ENCODE data around the gene RNF38. TPM values are rescaled to one million over a fixed set of nuclear protein-coding genes. Genes with fewer than 3 reads are reported as not detected.
A peak's percentile ranks its signal among the peaks of the same experiment; 100 is the strongest.
"Not testable (repeated sequence)": the region's sequence is repeated elsewhere in the genome, so short reads cannot be mapped to it uniquely, and the experiment has no call there.

Gene RNF38
- total RNA-seq, result 30.2 and 31.1 TPM in 2 replicates
- long read RNA-seq, partial matches to known transcripts, result 1 of 12 reads
- long read RNA-seq, other reads (novel, unspliced or antisense), result 11 of 12 reads

GRCh38 chr9:36399980-36400331, at the start of gene RNF38:
Gene RNF38, minus strand, starts transcription at chr9:36400269. Its CDS starts 161 bp downstream, at chr9:36400108.
- H3K4me1 Mint-ChIP-seq (ENCODE audit: unreplicated experiment), result peaks cover 35% of the 10 kb centered on the region
- H3K9me3 Mint-ChIP-seq (ENCODE audit: unreplicated experiment), result no peaks in the 10 kb centered on the region
- no peaks in the 10 kb centered on the region for H3K27me3 Mint-ChIP-seq (ENCODE audit: unreplicated experiment)
- DNase-seq (ENCODE audit: extremely low spot score, unreplicated experiment), result no peak
- no peak for TF ChIP-seq CTCF (IDR thresholded peaks at IDR 0.05)
- H3K36me3 Mint-ChIP-seq (ENCODE audit: unreplicated experiment), result no peaks in the 10 kb centered on the region
- peak within 1 kb of the TSS; percentile 91 for H3K4me3 Mint-ChIP-seq (ENCODE audit: unreplicated experiment)
- peak within 1 kb of the TSS; percentile 96 for H3K27ac Mint-ChIP-seq (ENCODE audit: unreplicated experiment)

- DNase-seq (ENCODE audit: extremely low spot score, unreplicated experiment); H3K4me3 Mint-ChIP-seq (ENCODE audit: unreplicated experiment); H3K9me3 Mint-ChIP-seq (ENCODE audit: unreplicated experiment); H3K36me3 Mint-ChIP-seq (ENCODE audit: unreplicated experiment); H3K27me3 Mint-ChIP-seq (ENCODE audit: unreplicated experiment); H3K27ac Mint-ChIP-seq (ENCODE audit: unreplicated experiment); H3K4me1 Mint-ChIP-seq (ENCODE audit: unreplicated experiment): not testable (repeated sequence)
These were observed 48.5 kb upstream of the RNF38 start for GRCh38 chr9:36448555-36448954.

GRCh38 chr9:36448017-36448416, 47.9 kb upstream of the RNF38 start:
- DNase-seq (ENCODE audit: extremely low spot score, unreplicated experiment), result no peak
- H3K27ac Mint-ChIP-seq (ENCODE audit: unreplicated experiment), result no peak overlapping the region
- peaks cover 2% of the 10 kb centered on the region for H3K36me3 Mint-ChIP-seq (ENCODE audit: unreplicated experiment)
- TF ChIP-seq CTCF (IDR thresholded peaks at IDR 0.05), result no peak
- no peaks in the 10 kb centered on the region for H3K9me3 Mint-ChIP-seq (ENCODE audit: unreplicated experiment)
- peaks cover 2% of the 10 kb centered on the region for H3K4me1 Mint-ChIP-seq (ENCODE audit: unreplicated experiment)
- no peak overlapping the region for H3K4me3 Mint-ChIP-seq (ENCODE audit: unreplicated experiment)
- no peaks in the 10 kb centered on the region for H3K27me3 Mint-ChIP-seq (ENCODE audit: unreplicated experiment)

- H3K36me3 Mint-ChIP-seq (ENCODE audit: unreplicated experiment); DNase-seq (ENCODE audit: extremely low spot score, unreplicated experiment); H3K9me3 Mint-ChIP-seq (ENCODE audit: unreplicated experiment); H3K4me3 Mint-ChIP-seq (ENCODE audit: unreplicated experiment); H3K27ac Mint-ChIP-seq (ENCODE audit: unreplicated experiment); H3K4me1 Mint-ChIP-seq (ENCODE audit: unreplicated experiment); H3K27me3 Mint-ChIP-seq (ENCODE audit: unreplicated experiment): not testable (repeated sequence)
These were observed 46.6 kb upstream of the RNF38 start for GRCh38 chr9:36446678-36447077.

- Mint-ChIP-seq H3K4me3 (ENCODE audit: unreplicated experiment) (no peak overlapping the region), H3K27ac (ENCODE audit: unreplicated experiment) (no peak overlapping the region), H3K9me3 (ENCODE audit: unreplicated experiment) (no peaks in the 10 kb centered on the region), H3K36me3 (ENCODE audit: unreplicated experiment) (peaks cover 2% of the 10 kb centered on the region), H3K4me1 (ENCODE audit: unreplicated experiment) (peaks cover 2% of the 10 kb centered on the region), H3K27me3 (ENCODE audit: unreplicated experiment) (no peaks in the 10 kb centered on the region)
- no peak for TF ChIP-seq CTCF (IDR thresholded peaks at IDR 0.05)
- DNase-seq (ENCODE audit: extremely low spot score, unreplicated experiment), result no peak
These were observed 45.8 kb upstream of the RNF38 start for GRCh38 chr9:36445800-36446361.

- no peaks in the 10 kb centered on the region for H3K27me3 Mint-ChIP-seq (ENCODE audit: unreplicated experiment)
- H3K9me3 Mint-ChIP-seq (ENCODE audit: unreplicated experiment), result no peaks in the 10 kb centered on the region
- H3K4me1 Mint-ChIP-seq (ENCODE audit: unreplicated experiment), result peaks cover 2% of the 10 kb centered on the region
- H3K4me3 Mint-ChIP-seq (ENCODE audit: unreplicated experiment), result no peak overlapping the region
- DNase-seq (ENCODE audit: extremely low spot score, unreplicated experiment), result no peak
- TF ChIP-seq CTCF (IDR thresholded peaks at IDR 0.05), result no peak
- H3K27ac Mint-ChIP-seq (ENCODE audit: unreplicated experiment), result no peak overlapping the region
- peaks cover 4% of the 10 kb centered on the region for H3K36me3 Mint-ChIP-seq (ENCODE audit: unreplicated experiment)
These were observed 44.1 kb upstream of the RNF38 start for GRCh38 chr9:36444203-36444602.

All from osteocyte (in vitro differentiated cells).